ENCODE data around the gene S100A8.

The S100A8 gene

GRCh38 chr1:153365696-153366095, 25.2 kb downstream of the S100A8 start:
- no peak for DNase-seq (ENCODE audit: low spot score)
- no peak for TF ChIP-seq CTCF (IDR thresholded peaks at IDR 0.05; ENCODE audit: extremely low read depth, insufficient read depth, missing control alignments)
- in situ Hi-C loops (cut with MboI; ENCODE audit: low pct_unique_long_range_greater_than_20kb, low sequenced_read_pairs, unreplicated experiment) = loop anchor here (10.0 kb wide), 1 partner anchor 119 kb away; no protein-coding TSS in a partner anchor

- TF ChIP-seq CTCF (IDR thresholded peaks at IDR 0.05; ENCODE audit: extremely low read depth, insufficient read depth, missing control alignments) = no peak
- in situ Hi-C loops (cut with MboI; ENCODE audit: low pct_unique_long_range_greater_than_20kb, low sequenced_read_pairs, unreplicated experiment) = loop anchor here (10.0 kb wide), 1 partner anchor 120 kb away; no protein-coding TSS in a partner anchor
- DNase-seq (ENCODE audit: low spot score) = no peak
These were observed 25.9 kb downstream of the S100A8 start for GRCh38 chr1:153364766-153365666.

GRCh38 chr1:153364156-153364555, 26.7 kb downstream of the S100A8 start:
- in situ Hi-C loops (cut with MboI; ENCODE audit: low pct_unique_long_range_greater_than_20kb, low sequenced_read_pairs, unreplicated experiment) = loop anchor here (10.0 kb wide), 1 partner anchor 121 kb away; no protein-coding TSS in a partner anchor
- DNase-seq (ENCODE audit: low spot score) = no peak
- TF ChIP-seq CTCF (IDR thresholded peaks at IDR 0.05; ENCODE audit: extremely low read depth, insufficient read depth, missing control alignments) = no peak

- in situ Hi-C loops (cut with MboI; ENCODE audit: low pct_unique_long_range_greater_than_20kb, low sequenced_read_pairs, unreplicated experiment) = loop anchor here (10.0 kb wide), 1 partner anchor 121 kb away; no protein-coding TSS in a partner anchor
- TF ChIP-seq CTCF (IDR thresholded peaks at IDR 0.05; ENCODE audit: extremely low read depth, insufficient read depth, missing control alignments) = no peak
- DNase-seq (ENCODE audit: low spot score) = no peak
These were observed 27.2 kb downstream of the S100A8 start for GRCh38 chr1:153363641-153364040.

DNA sequence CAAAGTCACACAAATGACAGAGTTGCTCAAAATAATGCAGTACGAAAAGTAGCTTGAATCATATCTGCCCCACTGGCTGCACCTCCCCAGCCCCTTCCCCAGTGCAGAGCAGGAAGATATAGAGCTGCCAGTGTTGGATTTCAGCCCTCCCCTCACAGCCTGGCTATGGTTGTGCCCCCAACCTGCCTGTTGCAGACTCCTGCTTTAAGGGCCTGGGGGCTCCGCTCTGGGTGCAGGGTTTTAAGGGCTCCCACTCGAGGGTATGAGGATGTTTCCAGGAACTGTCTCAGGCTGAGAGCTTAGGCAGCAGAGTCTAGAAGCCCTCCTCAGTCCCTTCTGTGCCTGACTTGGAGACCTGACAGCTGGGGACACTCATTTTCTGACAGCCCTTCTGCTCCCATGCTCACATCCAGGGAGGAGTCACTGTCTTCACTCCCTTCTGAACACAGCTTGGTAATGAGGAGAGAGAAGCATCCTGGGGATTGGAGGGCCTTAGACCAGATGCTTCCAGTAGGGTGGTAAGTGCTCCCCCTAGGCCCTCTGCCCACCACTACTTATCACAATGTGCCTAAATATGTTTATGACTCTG, 28.6 kb downstream of the S100A8 start:
- in situ Hi-C loops (cut with MboI; ENCODE audit: low pct_unique_long_range_greater_than_20kb, low sequenced_read_pairs, unreplicated experiment) = loop anchor here (10.0 kb wide), 1 partner anchor 123 kb away; no protein-coding TSS in a partner anchor
- no peak for TF ChIP-seq CTCF (IDR thresholded peaks at IDR 0.05; ENCODE audit: extremely low read depth, insufficient read depth, missing control alignments)
- DNase-seq (ENCODE audit: low spot score) = no peak

GRCh38 chr1:153361480-153362109, 29.3 kb downstream of the S100A8 start:
- no peak for TF ChIP-seq CTCF (IDR thresholded peaks at IDR 0.05; ENCODE audit: extremely low read depth, insufficient read depth, missing control alignments)
- DNase-seq (ENCODE audit: low spot score) = no peak
- in situ Hi-C loops (cut with MboI; ENCODE audit: low pct_unique_long_range_greater_than_20kb, low sequenced_read_pairs, unreplicated experiment) = loop anchor here (10.0 kb wide), 1 partner anchor 123 kb away; no protein-coding TSS in a partner anchor
